HepG2 (cell line): Measurements from ENCODE around the gene RERE. TPM values are rescaled to one million over a fixed set of nuclear protein-coding genes. Genes with fewer than 3 reads are reported as not detected.

Source experiments
- ATAC-seq: fragments of 200-7000 bp; cut with Tn5 transposase; 3 replicates; pipeline ENCODE4 v1.9.1; 2020; ENCODE audit warnings: mild to moderate bottlenecking, moderate library complexity
- BruUV-seq: library from RNA; stranded (reverse); fragments of 400-500 nt; replicated peaks from 2 replicates; lab custom pipeline; 2021; lab: Mats Ljungman, UMichigan
- CTCF ChIA-PET: fragments of 300-600 bp; formaldehyde crosslinking; extraction: SDS; loops from one replicate; lab custom pipeline; 2021; ENCODE audit warnings: low total read pairs, inconsistent platforms, low intra/inter-chr PET ratio; lab: Yijun Ruan, JAX
- POLR2A ChIA-PET: fragments of 350-600 bp; sonication (Branson Sonifier 250); formaldehyde crosslinking; loops from one replicate; lab custom pipeline; 2020; ENCODE audit warnings: antibody characterized with exemption, inconsistent platforms; lab: Yijun Ruan, JAX
- DNase-seq: peaks from one replicate; pipeline ENCODE4 v3.0.0-alpha.2; 2015; ENCODE audit warnings: low spot score
- FAIRE-seq: peaks from 3 replicates; lab custom pipeline; 2011; peaks lifted over from hg19 to GRCh38; lab: Jason Lieb, UNC
- H2AFZ ChIP-seq: one replicate; pipeline ENCODE4 v1.6.1; 2011; ENCODE audit warnings: low read length, inconsistent platforms
- H3K27ac ChIP-seq: fragments of 300-600 bp; 3 replicates; pipeline ENCODE4 v1.8.0; 2011; ENCODE audit warnings: mixed run types, mild to moderate bottlenecking, mixed read lengths, low read length, inconsistent platforms; ENCODE audit not compliant: insufficient read depth; ENCODE audit errors: extremely low read length
- H3K27me3 ChIP-seq, 2 experiments: fragments of 200-600 bp in 1 of 2; 2 replicates in 1 of 2; 3 replicates in 1 of 2; pipeline versions ENCODE4 v1.6.0 to v1.8.0; 2011; ENCODE audit warnings: low read length in 2 of 2, mild to moderate bottlenecking in 2 of 2, moderate library complexity in 2 of 2, inconsistent platforms in 1 of 2; ENCODE audit not compliant: insufficient read depth in 2 of 2, control insufficient read depth in 1 of 2
- H3K36me3 ChIP-seq, 2 experiments: fragments of 200-600 bp in 1 of 2; replicated peaks in 1 of 2; 2 replicates in 1 of 2; 3 replicates in 1 of 2; pipeline versions ENCODE4 v1.5.1 to v1.8.0; 2011; ENCODE audit warnings: low read length in 2 of 2, inconsistent platforms in 1 of 2; ENCODE audit not compliant: insufficient read depth in 2 of 2, control insufficient read depth in 1 of 2
- H3K4me1 ChIP-seq: 2 replicates; pipeline ENCODE4 v1.5.1; 2012; ENCODE audit warnings: low read length, inconsistent platforms; ENCODE audit not compliant: insufficient read depth
- H3K4me2 ChIP-seq: 2 replicates; pipeline ENCODE4 v1.6.0; 2011; ENCODE audit warnings: low read depth, low read length, inconsistent platforms
- H3K4me3 ChIP-seq, 3 experiments: fragments of 200-600 bp in 1 of 3; sonication (generic), shearing (Covaris generic) in 1 of 3; replicated peaks in 1 of 3; 2 replicates each; pipeline ENCODE4 v1.5.1; 2011 to 2016; ENCODE audit warnings: low read length in 3 of 3, inconsistent platforms in 2 of 3, low read depth in 2 of 3, mild to moderate bottlenecking in 2 of 3, control low read depth in 1 of 3, mixed read lengths in 1 of 3; ENCODE audit not compliant: insufficient read depth in 1 of 3
- H3K79me2 ChIP-seq: one replicate; pipeline ENCODE4 v1.6.1; 2011; ENCODE audit warnings: low read length, inconsistent platforms; ENCODE audit not compliant: insufficient read depth
- H3K9ac ChIP-seq: 2 replicates; pipeline ENCODE4 v1.6.0; 2011; ENCODE audit warnings: mild to moderate bottlenecking, low read depth, low read length, inconsistent platforms; ENCODE audit not compliant: insufficient read depth
- H3K9me3 ChIP-seq: 2 replicates; pipeline ENCODE4 v1.5.1; 2012; ENCODE audit warnings: mild to moderate bottlenecking, low read length
- H4K20me1 ChIP-seq: 2 replicates; pipeline ENCODE4 v1.6.0; 2011; ENCODE audit warnings: inconsistent platforms, mild to moderate bottlenecking, low read length, moderate library complexity; ENCODE audit not compliant: insufficient read depth
- CEBPG ChIP-seq: IDR thresholded peaks from 2 replicates; pipeline ENCODE4 v1.6.1; 2016
- HNF4A ChIP-seq: sonication (generic); formaldehyde crosslinking; IDR thresholded peaks from 2 replicates; pipeline ENCODE4 v1.4.0; 2020; ENCODE audit warnings: missing genetic modification reagents
- KDM4B ChIP-seq: sonication (generic); formaldehyde crosslinking; IDR thresholded peaks from 2 replicates; pipeline ENCODE4 v1.4.0; 2020; ENCODE audit warnings: missing genetic modification reagents
- MAZ ChIP-seq, 2 experiments: sonication (generic) in 1 of 2; formaldehyde crosslinking in 1 of 2; IDR thresholded peaks; 2 replicates each; pipeline versions ENCODE4 v1.5.0 to v1.6.1; 2012 to 2020; ENCODE audit warnings: low read depth in 2 of 2, mild to moderate bottlenecking in 2 of 2, borderline replicate concordance in 1 of 2, improper control_type of control experiment in 1 of 2, low read length in 1 of 2, missing genetic modification reagents in 1 of 2, moderate library complexity in 1 of 2
- MTA3 ChIP-seq: sonication (generic); formaldehyde crosslinking; IDR thresholded peaks from 2 replicates; pipeline ENCODE4 v1.4.0; 2020; ENCODE audit warnings: missing genetic modification reagents
- MTF1 ChIP-seq: sonication (generic); formaldehyde crosslinking; IDR thresholded peaks from 2 replicates; pipeline ENCODE4 v1.5.0; 2020; ENCODE audit warnings: missing genetic modification reagents
- NBN ChIP-seq: fragments of 450-650 bp; conservative IDR thresholded peaks from 2 replicates; pipeline ENCODE4 v1.6.1; 2017
- NCOA1 ChIP-seq: sonication (generic); formaldehyde crosslinking; IDR thresholded peaks from 2 replicates; pipeline ENCODE4 v1.9.0; 2021; ENCODE audit warnings: missing genetic modification reagents
- PBX3 ChIP-seq: sonication (generic); formaldehyde crosslinking; IDR thresholded peaks from 2 replicates; pipeline ENCODE4 v1.8.1; 2023; ENCODE audit warnings: missing genetic modification reagents, inconsistent platforms, borderline replicate concordance
- POGZ ChIP-seq: sonication (generic); formaldehyde crosslinking; IDR thresholded peaks from 2 replicates; pipeline ENCODE4 v1.4.0; 2020; ENCODE audit warnings: mild to moderate bottlenecking, missing genetic modification reagents
- ZNF446 ChIP-seq: sonication (generic); formaldehyde crosslinking; IDR thresholded peaks from 2 replicates; pipeline ENCODE4 v1.5.0; 2020; ENCODE audit warnings: mild to moderate bottlenecking, missing genetic modification reagents
- ZNF678 ChIP-seq: sonication (generic); formaldehyde crosslinking; IDR thresholded peaks from 2 replicates; pipeline ENCODE4 v1.4.0; 2020; ENCODE audit warnings: mild to moderate bottlenecking, missing genetic modification reagents
- WGBS: methylation state at CpG from one replicate; pipeline ENCODE4 v1.1.6; 2017; ENCODE audit warnings: low lambda C conversion rate; 5-methylcytosine and 5-hydroxymethylcytosine counted together
- in situ Hi-C: cut with HindIII; loops from 2 replicates; pipeline ENCODE4 v1.10.0; 2017; ENCODE audit warnings: low pct_unique_long_range_greater_than_20kb; ENCODE audit not compliant: extremely low pct_ligation_motif_present
- intact Hi-C: fragments of 100-400 bp; cut with micrococcal nuclease; formaldehyde crosslinking; loops from one replicate; pipeline ENCODE4 v1.10.0; 2022; ENCODE audit not compliant: unreplicated experiment
- polyA plus RNA-seq, 8 experiments: library from polyadenylated mRNA; depleted of rRNA in 3 of 8; stranded (reverse) in 7 of 8; unstranded in 1 of 8; fragments of >200 nt; fragmentation: Illumina TruSeq in 4 of 8; extraction: Trizol in 4 of 8; gene quantifications; 2 replicates each; pipeline versions ENCODE4 v1.2.1 to v1.2.3, GENCODE V29; 2011 to 2016; ENCODE audit warnings: low read depth in 4 of 8, missing spikeins in 1 of 8, mixed read lengths in 1 of 8; ENCODE audit not compliant: insufficient read depth in 1 of 8
- total RNA-seq, 5 experiments: library from RNA; depleted of rRNA; stranded (reverse); fragments of >200 nt; fragmentation: Illumina TruSeq; extraction: Trizol; gene quantifications; 2 replicates each; pipeline ENCODE4 v1.2.3, GENCODE V29; 2016; ENCODE audit warnings: low read depth in 1 of 5
- TF ChIP-seq, protein P1 (sequence below): sonication (generic); formaldehyde crosslinking; IDR thresholded peaks from 2 replicates; pipeline ENCODE4 v1.4.0; 2020; ENCODE audit warnings: missing genetic modification reagents

Gene RERE
- total and polyA plus RNA-seq, 2 of the 13 experiments (the other 11 are each of a cell fraction or from before 2014, with no cell fraction given), result 18.3 to 21.9 TPM

GRCh38 chr1:8736927-8737326, 80.5 kb downstream of the RERE start (continued):
- TF ChIP-seq POGZ (CRISPR knock-in tag) (peak; percentile 28; the same call in 1 of the 2 replicates), ZNF678 (no peak), PBX3 (no peak), HNF4A (CRISPR knock-in tag) (peak; percentile 80), MTF1 (CRISPR knock-in tag) (no peak), ZNF446 (CRISPR knock-in tag) (no peak), CEBPG (CRISPR knock-in tag) (peak; percentile 48), NBN (no peak)
- TF ChIP-seq, protein P1, sequence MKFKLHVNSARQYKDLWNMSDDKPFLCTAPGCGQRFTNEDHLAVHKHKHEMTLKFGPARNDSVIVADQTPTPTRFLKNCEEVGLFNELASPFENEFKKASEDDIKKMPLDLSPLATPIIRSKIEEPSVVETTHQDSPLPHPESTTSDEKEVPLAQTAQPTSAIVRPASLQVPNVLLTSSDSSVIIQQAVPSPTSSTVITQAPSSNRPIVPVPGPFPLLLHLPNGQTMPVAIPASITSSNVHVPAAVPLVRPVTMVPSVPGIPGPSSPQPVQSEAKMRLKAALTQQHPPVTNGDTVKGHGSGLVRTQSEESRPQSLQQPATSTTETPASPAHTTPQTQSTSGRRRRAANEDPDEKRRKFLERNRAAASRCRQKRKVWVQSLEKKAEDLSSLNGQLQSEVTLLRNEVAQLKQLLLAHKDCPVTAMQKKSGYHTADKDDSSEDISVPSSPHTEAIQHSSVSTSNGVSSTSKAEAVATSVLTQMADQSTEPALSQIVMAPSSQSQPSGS (CRISPR knock-in tag), result no peak

DNA sequence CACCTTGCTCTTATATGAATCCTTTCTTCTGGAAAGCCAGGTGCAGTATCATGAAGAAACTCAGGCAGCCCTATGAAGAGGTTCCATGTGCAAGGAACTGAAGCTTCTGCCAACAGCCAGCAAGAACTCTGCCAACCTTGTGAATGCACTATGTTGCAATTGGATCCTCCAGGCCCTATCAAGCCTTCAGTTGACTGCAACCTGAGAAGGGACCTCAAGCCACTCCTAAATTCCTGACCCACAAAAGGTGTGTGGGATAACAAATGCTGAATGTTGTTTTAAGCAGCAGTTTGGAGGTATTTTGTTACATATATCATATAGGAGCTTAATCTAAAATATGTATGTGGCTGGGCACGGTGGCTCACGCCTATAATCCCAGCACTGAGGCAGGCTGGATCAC, 84.0 kb downstream of the RERE start:
- Histone ChIP-seq H3K9ac (no peak overlapping the region), H3K4me1 (peaks cover 49% of the 10 kb centered on the region), H3K9me3 (no peaks in the 10 kb centered on the region), H3K79me2 (peaks cover 64% of the 10 kb centered on the region), H4K20me1 (no peaks in the 10 kb centered on the region), H3K4me3 (no peak overlapping the region), H3K27ac (no peak overlapping the region), H2AFZ (no peak overlapping the region), H3K27me3 (no peaks in the 10 kb centered on the region), H3K4me2 (no peak overlapping the region), H3K36me3 (no peaks in the 10 kb centered on the region)
- no peak for DNase-seq
- FAIRE-seq, result no peak
- no peak for ATAC-seq
- in situ Hi-C loops, result no loop called here
- ChIA-PET POLR2A (no interaction called here), CTCF (no interaction called here)
- BruUV-seq, result no TSS peak
- intact Hi-C loops, result no loop called here
- 95% methylated on average over 2 of the region's 2 CpGs for WGBS
- TF ChIP-seq MAZ (IDR thresholded peaks at IDR 0.05; ENCODE audit: borderline replicate concordance, low read depth, low read length) (no peak), MAZ (CRISPR knock-in tag; IDR thresholded peaks at IDR 0.05; ENCODE audit: low read depth) (no peak), MTA3 (CRISPR knock-in tag) (no peak), NCOA1 (CRISPR knock-in tag) (no peak), KDM4B (CRISPR knock-in tag) (no peak)
